Gastrocnemius medialis (tissue), 4 donors: Measurements from ENCODE around the gene PDIA5. TPM values are rescaled to one million over a fixed set of nuclear protein-coding genes. Genes with fewer than 3 reads are reported as not detected.

Experiments used
- ATAC-seq, 2 donors: fragments of 150-250 bp; one replicate each; pipeline ENCODE4 v1.9.1; 2016
- DNase-seq, 2 donors: peaks; one replicate each; pipeline ENCODE4 v3.0.0-alpha.2; 2019
- H3K27ac ChIP-seq, 4 donors: fragments of 200-600 bp; sonication (generic); 1 replicate in 1 of 4; 2 replicates in 3 of 4; pipeline ENCODE4 v1.5.1; 2016 to 2018; ENCODE audit warnings: mild to moderate bottlenecking in 2 of 4, moderate library complexity in 1 of 4
- H3K27me3 ChIP-seq, 3 donors: fragments of 200-600 bp; sonication (generic) in 2 of 3; 1 replicate in 1 of 3; 2 replicates in 2 of 3; pipeline versions ENCODE4 v1.5.1 to v1.6.0; 2016 to 2019; ENCODE audit warnings: mild to moderate bottlenecking in 1 of 3, moderate library complexity in 1 of 3
- H3K36me3 ChIP-seq, 2 donors: fragments of 200-600 bp; sonication (generic) in 1 of 2; one replicate each; pipeline ENCODE4 v1.5.1; 2017 to 2018
- H3K4me1 ChIP-seq, 2 donors: fragments of 200-600 bp; sonication (generic) in 1 of 2; one replicate each; pipeline ENCODE4 v1.5.1; 2016 to 2017; ENCODE audit warnings: mild to moderate bottlenecking in 2 of 2
- H3K4me3 ChIP-seq, 4 donors: fragments of 200-600 bp; sonication (generic) in 3 of 4; 1 replicate in 1 of 4; 2 replicates in 3 of 4; pipeline ENCODE4 v1.5.1; 2016 to 2019; ENCODE audit warnings: mild to moderate bottlenecking in 2 of 4
- H3K9me3 ChIP-seq, 3 donors: fragments of 200-600 bp; sonication (generic) in 2 of 3; 1 replicate in 1 of 3; 2 replicates in 2 of 3; pipeline ENCODE4 v1.5.1; 2016 to 2019
- POLR2A ChIP-seq, 2 donors: fragments of 450-650 bp; IDR thresholded peaks; one replicate each; pipeline ENCODE4 v1.6.1; 2017; ENCODE audit warnings: antibody characterized with exemption in 2 of 2, mild to moderate bottlenecking in 2 of 2, moderate library complexity in 2 of 2
- in situ Hi-C, 4 donors: fragments of 200-750 bp; cut with MboI; loops; one replicate each; pipeline versions ENCODE4 v1.15.0 to v1.8.0; 2017; ENCODE audit warnings: low sequenced_read_pairs in 4 of 4
- intact Hi-C: fragments of 100-400 bp; cut with DNase I; formaldehyde crosslinking; loops from one replicate; pipeline ENCODE4 v1.15.1; 2023; ENCODE audit warnings: low total_unique reads
- total RNA-seq, 4 donors: library from RNA; depleted of rRNA; stranded (reverse); fragments of >200 nt; gene quantifications; one replicate each; pipeline versions ENCODE4 v1.1.0 to v1.2.3, GENCODE V29; 2016
- TF ChIP-seq, protein P1 (sequence below), 5 experiments: fragments of 450-650 bp in 3 of 5; fragments of 200-600 bp in 2 of 5; sonication (generic) in 2 of 5; IDR thresholded peaks in 4 of 5; conservative IDR thresholded peaks in 1 of 5; 1 replicate in 4 of 5; 2 replicates in 1 of 5; pipeline ENCODE4 v1.5.1; 2016 to 2019; ENCODE audit warnings: antibody characterized with exemption in 5 of 5, mild to moderate bottlenecking in 3 of 5, moderate library complexity in 3 of 5

Gene PDIA5
- total RNA-seq, 4 donors from 2014 or later: 2.3 to 4.2 (median 3.0) TPM

- intact Hi-C loops: no loop called here
- Histone ChIP-seq H3K27ac (no peak overlapping the region), H3K36me3 (no peaks in the 10 kb centered on the region), H3K4me1 (no peaks in the 10 kb centered on the region), H3K27me3 (no peaks in the 10 kb centered on the region), H3K4me3 (no peak overlapping the region), H3K9me3 (no peaks in the 10 kb centered on the region)
- DNase-seq: no peak
- no peak for TF ChIP-seq POLR2A (IDR thresholded peaks at IDR 0.05)
- TF ChIP-seq, protein P1, sequence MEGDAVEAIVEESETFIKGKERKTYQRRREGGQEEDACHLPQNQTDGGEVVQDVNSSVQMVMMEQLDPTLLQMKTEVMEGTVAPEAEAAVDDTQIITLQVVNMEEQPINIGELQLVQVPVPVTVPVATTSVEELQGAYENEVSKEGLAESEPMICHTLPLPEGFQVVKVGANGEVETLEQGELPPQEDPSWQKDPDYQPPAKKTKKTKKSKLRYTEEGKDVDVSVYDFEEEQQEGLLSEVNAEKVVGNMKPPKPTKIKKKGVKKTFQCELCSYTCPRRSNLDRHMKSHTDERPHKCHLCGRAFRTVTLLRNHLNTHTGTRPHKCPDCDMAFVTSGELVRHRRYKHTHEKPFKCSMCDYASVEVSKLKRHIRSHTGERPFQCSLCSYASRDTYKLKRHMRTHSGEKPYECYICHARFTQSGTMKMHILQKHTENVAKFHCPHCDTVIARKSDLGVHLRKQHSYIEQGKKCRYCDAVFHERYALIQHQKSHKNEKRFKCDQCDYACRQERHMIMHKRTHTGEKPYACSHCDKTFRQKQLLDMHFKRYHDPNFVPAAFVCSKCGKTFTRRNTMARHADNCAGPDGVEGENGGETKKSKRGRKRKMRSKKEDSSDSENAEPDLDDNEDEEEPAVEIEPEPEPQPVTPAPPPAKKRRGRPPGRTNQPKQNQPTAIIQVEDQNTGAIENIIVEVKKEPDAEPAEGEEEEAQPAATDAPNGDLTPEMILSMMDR (IDR thresholded peaks at IDR 0.05 in 4 of 5, conservative IDR thresholded peaks at IDR 0.05 in 1 of 5): no peak
- in situ Hi-C loops: no loop called here
- ATAC-seq: no peak
Observed at GRCh38 chr3:123138839-123139444, 72.1 kb downstream of the PDIA5 start.

DNA sequence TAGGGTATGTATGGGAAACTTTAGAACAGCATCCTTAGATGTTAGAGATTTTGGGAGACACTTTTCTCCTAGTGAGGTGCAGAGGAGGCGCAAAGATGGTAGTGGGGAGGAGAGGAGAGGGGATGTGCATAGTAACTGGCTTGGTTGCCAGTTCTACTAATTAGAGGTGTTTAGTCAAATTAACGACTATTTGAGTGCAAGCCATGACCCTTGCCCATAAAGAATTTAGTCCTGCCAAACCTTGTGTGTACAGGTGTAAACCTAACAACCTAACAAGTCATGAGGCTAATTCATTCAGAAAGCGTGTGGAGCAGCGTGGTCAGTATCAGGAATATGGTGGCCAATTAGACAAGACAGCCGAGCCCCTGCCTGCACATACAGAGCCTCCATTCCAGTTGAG is 72.7 kb downstream of the PDIA5 start:
- H3K27ac ChIP-seq: no peak overlapping the region
- H3K36me3 ChIP-seq: no peaks in the 10 kb centered on the region
- ATAC-seq: no peak
- no peak for DNase-seq
- TF ChIP-seq, protein P1 (IDR thresholded peaks at IDR 0.05 in 4 of 5, conservative IDR thresholded peaks at IDR 0.05 in 1 of 5): no peak
- TF ChIP-seq POLR2A (IDR thresholded peaks at IDR 0.05): no peak
- no peaks in the 10 kb centered on the region for H3K27me3 ChIP-seq
- H3K9me3 ChIP-seq: no peaks in the 10 kb centered on the region
- in situ Hi-C loops (no loop called here), intact Hi-C loops (no loop called here)
- no peak overlapping the region for H3K4me3 ChIP-seq
- H3K4me1 ChIP-seq: no peaks in the 10 kb centered on the region

- no peak overlapping the region for H3K27ac ChIP-seq
- TF ChIP-seq, protein P1 (IDR thresholded peaks at IDR 0.05 in 4 of 5, conservative IDR thresholded peaks at IDR 0.05 in 1 of 5): no peak
- TF ChIP-seq POLR2A (IDR thresholded peaks at IDR 0.05): no peak
- ATAC-seq (no peak), DNase-seq (no peak)
- intact Hi-C loops (no loop called here), in situ Hi-C loops (no loop called here)
- no peak overlapping the region for H3K4me3 ChIP-seq
- no peaks in the 10 kb centered on the region for H3K9me3 ChIP-seq
- H3K27me3 ChIP-seq: no peaks in the 10 kb centered on the region
- no peaks in the 10 kb centered on the region for H3K4me1 ChIP-seq
- no peaks in the 10 kb centered on the region for H3K36me3 ChIP-seq
Observed at GRCh38 chr3:123140550-123140949, 73.7 kb downstream of the PDIA5 start.

DNA sequence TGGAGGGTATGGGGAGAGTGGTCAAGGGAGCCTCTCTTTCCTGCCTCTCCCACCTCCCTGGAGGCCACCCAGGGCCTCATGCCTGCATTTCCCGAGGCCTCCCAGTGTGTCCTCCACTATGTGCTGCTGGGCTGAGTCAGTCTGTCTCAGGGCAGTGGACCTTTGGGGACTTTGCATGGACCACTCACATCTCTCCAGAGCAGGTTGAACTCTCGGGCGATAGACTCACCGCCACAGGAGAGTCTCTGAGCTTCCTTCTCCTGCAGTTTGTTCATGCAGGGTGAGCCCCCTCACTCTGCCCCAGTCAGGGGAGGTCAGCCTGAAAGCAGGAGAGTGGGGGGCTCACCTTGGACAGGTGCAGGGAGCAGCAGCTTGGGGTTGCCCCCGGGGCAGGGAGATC is 74.5 kb downstream of the PDIA5 start:
- ATAC-seq: no peak
- Histone ChIP-seq H3K4me3 (no peak overlapping the region), H3K27me3 (no peaks in the 10 kb centered on the region), H3K27ac (no peak overlapping the region), H3K36me3 (peaks cover 0 to 6% of the 10 kb centered on the region in 2 donors), H3K4me1 (no peaks in the 10 kb centered on the region), H3K9me3 (no peaks in the 10 kb centered on the region)
- no peak for TF ChIP-seq POLR2A (IDR thresholded peaks at IDR 0.05)
- TF ChIP-seq, protein P1 (IDR thresholded peaks at IDR 0.05 in 4 of 5, conservative IDR thresholded peaks at IDR 0.05 in 1 of 5): no peak
- DNase-seq: no peak
- intact Hi-C loops: no loop called here
- in situ Hi-C loops: no loop called here
